GM21390 (cell line): ENCODE data around the gene MAN2A1.
"Not testable (repeated sequence)": the region's sequence is repeated elsewhere in the genome, so short reads cannot be mapped to it uniquely, and the experiment has no call there.

Experiments
- ATAC-seq: cut with Tn5 transposase; IDR thresholded peaks from one replicate; pipeline ENCODE4 v1.9.1; 2021; ENCODE audit not compliant: unreplicated experiment

Gene MAN2A1

DNA sequence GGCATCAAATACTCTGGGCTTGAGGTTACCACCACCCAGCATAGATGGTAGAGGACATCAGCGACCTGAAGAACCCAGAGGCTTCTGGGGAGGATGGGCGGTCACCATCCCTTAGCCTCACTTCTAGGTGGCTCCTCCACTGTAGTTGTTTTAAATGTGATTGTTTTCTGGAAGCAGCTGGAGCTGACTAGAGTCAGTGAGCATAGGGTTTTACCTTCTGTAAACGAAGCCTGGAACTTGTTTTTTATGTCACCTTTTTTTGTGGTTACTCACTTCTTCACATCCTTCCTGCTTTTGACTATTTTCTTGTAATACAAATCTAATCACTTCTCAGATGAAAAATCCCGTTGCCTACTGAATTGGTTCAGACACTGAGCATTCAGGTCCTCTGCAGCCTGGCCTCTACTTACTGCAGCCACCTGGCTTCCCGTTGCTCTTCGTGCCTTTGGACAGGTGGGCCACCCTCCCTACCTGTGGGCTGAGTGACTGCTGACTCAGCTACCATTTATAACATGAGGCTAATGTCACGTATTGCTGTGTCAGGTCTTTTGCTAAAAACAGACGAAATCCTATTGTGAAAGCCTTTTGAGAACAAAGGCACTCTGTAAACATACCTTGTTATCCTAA, 167.8 kb downstream of the MAN2A1 start:
- ATAC-seq = no peak

GRCh38 chr5:109859537-109859936, 169.8 kb downstream of the MAN2A1 start:
- no peak for ATAC-seq

DNA sequence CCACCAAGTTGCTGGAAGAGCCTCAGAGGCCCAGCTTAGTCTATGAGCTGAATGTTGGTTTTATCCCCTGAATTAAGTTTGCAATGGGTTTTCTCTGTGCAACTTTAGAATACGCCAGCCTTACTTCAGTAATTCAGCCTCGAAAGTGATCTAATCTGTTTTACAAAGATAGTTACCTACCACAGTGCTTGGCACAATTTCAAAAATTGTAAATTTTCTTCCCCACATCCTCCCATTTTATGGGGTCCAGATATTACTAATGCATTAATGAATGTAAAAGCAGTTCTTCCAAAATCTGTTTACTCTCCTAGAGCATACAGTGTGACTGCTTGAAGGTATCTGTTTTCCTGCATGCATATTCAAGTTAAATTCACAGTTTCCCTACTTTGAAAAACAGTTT, 172.6 kb downstream of the MAN2A1 start:
- ATAC-seq = no peak

DNA sequence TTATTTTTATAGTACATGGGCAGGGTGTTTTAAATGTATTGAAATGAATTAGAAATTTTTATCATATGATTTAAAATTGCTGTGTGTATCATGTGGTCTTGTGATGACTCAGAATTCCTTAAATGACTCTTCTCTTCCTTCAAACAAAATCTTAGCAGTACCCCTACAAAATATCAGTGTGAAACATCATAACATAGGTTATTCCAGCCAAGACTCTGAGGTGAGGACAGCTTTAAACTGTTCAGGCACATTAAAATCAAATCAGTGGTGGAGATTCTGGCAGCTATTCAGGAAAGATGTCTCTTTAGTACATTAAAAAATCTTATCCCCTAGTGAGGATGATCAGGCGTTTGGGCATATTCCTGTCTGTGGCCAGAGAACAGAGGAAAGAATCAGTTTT, 174.0 kb downstream of the MAN2A1 start:
- ATAC-seq = no peak

GRCh38 chr5:109865637-109866036, 175.9 kb downstream of the MAN2A1 start:
- no peak for ATAC-seq

DNA sequence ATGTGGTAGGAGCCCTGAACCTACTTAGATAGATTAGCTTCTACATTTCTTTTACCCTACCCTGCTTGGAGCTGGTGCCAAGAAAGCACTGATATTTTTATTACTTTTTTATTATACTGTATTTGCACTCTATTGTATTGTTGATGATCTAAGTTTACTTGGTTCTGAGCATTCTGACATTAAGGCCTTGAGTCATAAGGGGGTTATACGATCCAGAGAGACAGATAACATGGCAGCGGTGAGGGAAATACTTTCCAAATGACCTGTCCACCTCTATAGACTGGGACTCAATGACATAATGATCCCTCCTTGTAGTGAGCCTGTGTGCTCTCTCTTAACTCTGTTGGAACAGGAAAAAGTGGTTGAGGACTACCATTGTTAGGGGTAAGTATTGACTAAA, 176.3 kb downstream of the MAN2A1 start:
- ATAC-seq = no peak

DNA sequence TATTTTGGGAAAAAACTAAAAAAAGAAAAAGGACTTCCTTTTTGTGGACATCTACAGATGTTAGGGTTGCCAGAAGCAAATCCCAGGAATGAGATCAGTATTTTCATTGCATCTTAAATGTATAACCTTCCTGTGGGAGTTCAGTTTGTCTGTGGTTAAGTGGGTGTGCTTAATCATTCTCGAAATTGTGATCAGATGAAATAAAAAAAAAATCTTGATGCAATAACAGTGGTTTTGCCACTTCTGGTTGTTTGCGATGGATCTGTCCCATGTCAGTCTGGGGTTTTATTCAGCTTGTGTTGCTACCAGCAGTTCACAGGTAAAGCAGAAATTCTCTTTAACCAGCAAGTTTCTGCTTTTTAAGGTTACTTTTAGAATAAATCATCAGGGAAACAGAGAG, 179.0 kb downstream of the MAN2A1 start:
- no peak for ATAC-seq

DNA sequence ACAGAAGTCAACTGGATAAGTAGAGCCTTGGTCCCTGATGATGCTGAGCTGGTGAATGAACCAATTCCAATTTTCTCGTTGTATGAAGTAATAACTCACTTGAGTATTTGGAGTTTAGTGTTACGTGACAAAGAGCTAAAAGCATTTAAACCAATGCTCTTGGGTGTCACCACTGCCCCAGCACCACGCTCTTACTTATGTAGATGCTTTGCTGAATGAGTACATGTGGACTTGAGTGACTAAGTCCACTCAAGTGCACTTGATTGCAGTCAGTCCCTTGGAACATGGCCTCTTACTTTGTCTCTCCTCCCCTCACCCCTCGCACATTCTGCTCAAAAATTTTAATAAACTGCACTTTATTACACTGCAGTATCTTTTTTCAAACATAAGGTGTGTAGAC, 184.0 kb downstream of the MAN2A1 start:
- no peak for ATAC-seq

DNA sequence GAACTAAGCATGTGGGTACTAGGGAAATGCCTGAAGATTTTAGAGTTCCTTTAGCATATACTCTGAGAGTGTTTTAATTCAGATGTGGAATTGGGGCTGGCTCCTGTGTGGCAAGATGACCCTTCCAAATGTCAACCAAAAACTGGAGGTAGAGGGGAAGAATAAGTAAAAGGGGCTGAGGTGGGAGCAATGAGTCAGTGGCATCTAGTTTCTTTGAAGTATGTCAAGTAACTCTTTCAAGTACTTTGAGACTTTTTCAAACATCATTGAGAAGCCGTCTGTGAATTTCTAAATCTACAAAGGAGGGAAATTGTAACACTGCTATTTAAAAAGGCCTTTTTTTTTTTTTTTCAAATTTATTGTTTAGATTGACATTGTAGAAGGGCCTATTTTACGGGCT, 184.4 kb downstream of the MAN2A1 start:
- no peak for ATAC-seq

GRCh38 chr5:109876030-109876725, 186.5 kb downstream of the MAN2A1 start:
- ATAC-seq = no peak

GRCh38 chr5:109876941-109877669, 187.4 kb downstream of the MAN2A1 start:
- no peak for ATAC-seq

DNA sequence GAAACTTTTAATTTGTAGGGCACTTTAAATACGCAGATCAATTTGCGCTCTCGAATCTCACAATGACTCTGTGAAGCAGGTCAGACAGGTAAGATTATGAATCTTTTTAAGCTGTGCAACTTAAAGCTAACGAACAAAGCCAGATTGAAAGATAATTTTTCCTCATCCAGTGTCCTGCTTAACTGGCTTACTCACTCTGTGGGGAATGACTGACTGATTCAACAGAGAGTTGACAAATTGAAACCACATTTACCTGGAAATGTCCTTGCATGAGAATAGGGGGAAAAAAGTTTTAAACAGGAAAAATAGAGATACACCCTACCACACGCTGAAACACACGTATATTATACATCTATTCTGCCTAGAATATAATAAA, 187.9 kb downstream of the MAN2A1 start:
- no peak for ATAC-seq

- ATAC-seq = no peak
These were observed 189.2 kb downstream of the MAN2A1 start for GRCh38 chr5:109878887-109879286.

GRCh38 chr5:109880907-109881685, 191.4 kb downstream of the MAN2A1 start:
- ATAC-seq = no peak

DNA sequence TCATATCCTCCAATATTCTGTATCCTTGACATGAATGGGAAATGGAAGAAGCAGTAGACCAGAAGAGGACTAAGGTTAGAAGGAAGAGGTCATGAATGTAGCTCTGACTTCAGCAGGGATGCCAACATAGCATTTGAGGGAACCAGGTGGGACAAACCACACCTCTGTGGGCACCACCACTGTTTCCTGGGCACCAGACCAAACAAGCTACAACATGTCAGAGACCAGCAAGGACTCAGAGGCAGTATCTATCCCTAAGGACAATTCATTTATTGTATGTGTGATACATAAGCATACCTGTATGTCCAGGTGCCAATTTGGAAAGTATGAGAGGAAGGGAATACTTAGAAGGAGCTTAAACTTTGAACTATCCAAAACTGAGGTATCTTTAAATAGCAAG, 192.8 kb downstream of the MAN2A1 start:
- ATAC-seq = no peak

DNA sequence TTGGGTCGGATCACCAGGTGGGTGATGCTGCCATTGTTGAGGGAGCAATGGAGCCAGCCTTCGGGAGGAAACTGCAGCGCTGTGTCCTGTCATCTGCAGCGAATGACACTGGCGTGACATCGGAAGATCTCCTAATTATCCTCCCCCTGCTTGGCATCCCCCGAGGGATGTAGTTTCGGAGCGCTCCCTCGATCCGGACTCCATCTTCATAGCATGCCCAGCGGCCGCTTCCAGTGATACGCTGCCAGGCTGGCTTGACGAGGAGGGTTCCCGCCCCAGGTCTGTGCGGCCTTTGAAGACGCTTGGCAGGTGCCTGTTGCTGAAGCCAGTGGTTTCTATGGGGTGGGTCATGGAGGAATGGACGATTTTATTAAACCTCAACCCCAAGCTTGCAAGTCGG, 194.9 kb downstream of the MAN2A1 start:
- ATAC-seq = no peak

- ATAC-seq = no peak
These were observed 195.5 kb downstream of the MAN2A1 start for GRCh38 chr5:109885205-109885604.

DNA sequence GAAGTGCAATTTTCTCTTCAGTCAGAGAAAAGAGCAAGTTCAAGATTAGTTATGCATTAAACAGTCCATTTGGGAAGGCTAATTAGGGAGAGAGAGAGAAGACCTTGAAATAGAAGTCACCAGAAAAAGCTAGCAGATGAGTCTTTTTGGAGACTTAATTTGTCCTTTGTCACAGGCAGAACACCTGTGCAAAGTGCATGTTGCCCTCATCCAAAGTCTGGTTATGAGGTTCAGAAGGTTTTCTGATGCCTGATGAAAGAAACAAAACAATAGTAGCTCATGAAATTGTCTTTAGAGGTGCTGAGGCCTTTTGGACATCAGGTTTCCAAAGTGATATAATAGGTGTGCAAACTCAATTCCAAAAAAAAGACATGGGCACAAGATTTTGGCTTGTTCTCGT, 199.3 kb downstream of the MAN2A1 start:
- ATAC-seq = no peak

DNA sequence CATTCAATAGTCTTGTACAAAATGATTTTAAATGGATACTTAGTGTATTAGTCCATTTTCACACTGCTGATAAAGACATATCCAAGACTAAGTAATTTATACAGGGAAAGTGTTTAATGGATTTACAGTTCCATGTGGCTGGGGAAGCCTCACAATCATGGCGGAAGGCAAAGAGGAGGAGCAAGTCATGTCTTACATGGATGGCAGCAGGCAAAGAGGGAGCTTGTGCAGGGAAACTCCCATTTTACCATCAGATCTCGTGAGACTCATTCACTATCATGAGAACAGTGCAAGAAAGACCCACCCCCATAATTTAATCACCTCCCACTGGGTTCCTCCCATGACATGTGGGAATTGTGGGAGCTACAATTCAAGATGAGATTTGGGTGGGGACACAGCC, 203.5 kb downstream of the MAN2A1 start:
- ATAC-seq = not testable (repeated sequence)

GRCh38 chr5:109898269-109899162, 208.8 kb downstream of the MAN2A1 start:
- ATAC-seq = no peak

DNA sequence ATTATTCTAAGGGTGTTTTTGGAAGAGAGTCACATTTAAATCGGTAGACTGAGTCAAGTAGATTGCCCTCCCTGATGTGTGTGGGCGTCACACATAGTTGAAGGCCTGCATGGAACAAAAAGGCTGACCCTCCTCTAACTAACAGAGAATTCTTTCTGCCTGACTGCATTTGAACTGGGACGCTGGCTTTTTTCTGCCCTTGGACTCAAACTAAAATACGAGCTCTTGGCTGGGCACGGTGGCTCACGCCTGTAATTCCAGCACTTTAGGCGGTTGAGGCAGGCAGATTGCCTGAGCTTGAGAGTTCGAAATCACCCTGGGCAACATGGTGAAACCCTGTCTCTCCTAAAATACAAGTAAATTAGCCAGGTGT, 209.4 kb downstream of the MAN2A1 start:
- no peak for ATAC-seq
